ENCODE results near the gene CFAP97.

CFAP97 gene

DNA sequence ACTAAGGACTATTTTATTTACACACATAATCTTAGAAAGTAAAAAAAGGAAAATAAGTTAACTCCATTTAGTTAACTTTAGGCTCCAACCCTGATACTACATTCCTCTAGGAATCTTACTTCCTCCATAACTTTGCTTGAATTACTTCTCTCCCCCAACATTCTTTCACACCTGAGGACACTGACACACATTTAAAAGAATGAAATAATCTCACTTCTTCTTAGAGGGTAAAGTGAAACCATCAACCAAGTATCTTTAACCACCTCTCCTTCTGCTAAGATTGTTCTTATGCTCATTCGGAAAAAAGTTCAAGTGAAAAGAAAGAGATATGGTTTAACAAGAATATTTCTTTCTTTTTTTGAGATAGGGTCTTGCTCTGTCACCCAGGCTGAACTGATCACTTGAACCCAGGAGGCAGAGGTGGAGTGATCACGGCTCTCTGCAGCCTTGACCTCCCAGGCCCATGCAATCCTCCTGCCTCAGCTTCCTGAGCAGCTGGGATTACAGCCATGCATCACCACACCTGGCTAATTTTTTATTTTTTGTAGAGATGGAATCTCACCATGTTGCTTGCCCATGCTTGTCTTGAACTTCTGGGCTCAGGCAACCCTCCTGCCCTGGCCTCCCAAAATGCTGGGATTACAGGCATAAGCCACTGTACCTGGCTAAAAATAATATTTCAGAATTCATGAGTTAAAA, 32.3 kb downstream of the CFAP97 start:
- H3K27me3 ChIP-seq (ENCODE audit: insufficient read depth, low read length), result no peaks in the 10 kb centered on the region
- H3K79me2 ChIP-seq (ENCODE audit: control insufficient read depth, insufficient read depth, low read length, unreplicated experiment), result peaks cover 2% of the 10 kb centered on the region
- no peak overlapping the region for H3K27ac ChIP-seq (ENCODE audit: low read depth, low read length)
- peaks cover 16% of the 10 kb centered on the region for H3K36me3 ChIP-seq (ENCODE audit: insufficient read depth, low read length)
- H2AFZ ChIP-seq (ENCODE audit: low read length, unreplicated experiment), result no peak overlapping the region
- H3K4me1 ChIP-seq (ENCODE audit: control insufficient read depth, insufficient read depth, low read length, unreplicated experiment), result peaks cover 10% of the 10 kb centered on the region
- H3K4me3 ChIP-seq (ENCODE audit: low read depth, low read length), result no peak overlapping the region

GRCh38 chr4:185167234-185167633, 36.6 kb downstream of the CFAP97 start:
- Histone ChIP-seq H3K79me2 (ENCODE audit: control insufficient read depth, insufficient read depth, low read length, unreplicated experiment) (peaks cover 2% of the 10 kb centered on the region), H3K27ac (ENCODE audit: low read depth, low read length) (no peak overlapping the region), H3K36me3 (ENCODE audit: insufficient read depth, low read length) (peaks cover 8% of the 10 kb centered on the region; the same call in 1 of the 2 replicates), H3K4me3 (ENCODE audit: low read depth, low read length) (no peak overlapping the region), H2AFZ (ENCODE audit: low read length, unreplicated experiment) (no peak overlapping the region), H3K4me1 (ENCODE audit: control insufficient read depth, insufficient read depth, low read length, unreplicated experiment) (peaks cover 20% of the 10 kb centered on the region), H3K27me3 (ENCODE audit: insufficient read depth, low read length) (no peaks in the 10 kb centered on the region)

GRCh38 chr4:185165605-185166063, 38.2 kb downstream of the CFAP97 start:
- Histone ChIP-seq H3K4me3 (ENCODE audit: low read depth, low read length) (peak overlapping the region; percentile 15; the same call in 1 of the 2 replicates), H3K79me2 (ENCODE audit: control insufficient read depth, insufficient read depth, low read length, unreplicated experiment) (no peaks in the 10 kb centered on the region), H3K4me1 (ENCODE audit: control insufficient read depth, insufficient read depth, low read length, unreplicated experiment) (peaks cover 20% of the 10 kb centered on the region), H3K27me3 (ENCODE audit: insufficient read depth, low read length) (no peaks in the 10 kb centered on the region), H3K27ac (ENCODE audit: low read depth, low read length) (peak overlapping the region; percentile 18), H2AFZ (ENCODE audit: low read length, unreplicated experiment) (peak overlapping the region; percentile 5), H3K36me3 (ENCODE audit: insufficient read depth, low read length) (peaks cover 17% of the 10 kb centered on the region; the same call in 1 of the 2 replicates)

GRCh38 chr4:185151296-185151695, 52.5 kb downstream of the CFAP97 start:
- Histone ChIP-seq H3K4me3 (ENCODE audit: low read depth, low read length) (no peak overlapping the region), H3K27me3 (ENCODE audit: insufficient read depth, low read length) (no peaks in the 10 kb centered on the region), H3K27ac (ENCODE audit: low read depth, low read length) (no peak overlapping the region), H3K4me1 (ENCODE audit: control insufficient read depth, insufficient read depth, low read length, unreplicated experiment) (peaks cover 19% of the 10 kb centered on the region), H3K36me3 (ENCODE audit: insufficient read depth, low read length) (peaks cover 4% of the 10 kb centered on the region; the same call in 1 of the 2 replicates), H3K79me2 (ENCODE audit: control insufficient read depth, insufficient read depth, low read length, unreplicated experiment) (no peaks in the 10 kb centered on the region), H2AFZ (ENCODE audit: low read length, unreplicated experiment) (no peak overlapping the region)

DNA sequence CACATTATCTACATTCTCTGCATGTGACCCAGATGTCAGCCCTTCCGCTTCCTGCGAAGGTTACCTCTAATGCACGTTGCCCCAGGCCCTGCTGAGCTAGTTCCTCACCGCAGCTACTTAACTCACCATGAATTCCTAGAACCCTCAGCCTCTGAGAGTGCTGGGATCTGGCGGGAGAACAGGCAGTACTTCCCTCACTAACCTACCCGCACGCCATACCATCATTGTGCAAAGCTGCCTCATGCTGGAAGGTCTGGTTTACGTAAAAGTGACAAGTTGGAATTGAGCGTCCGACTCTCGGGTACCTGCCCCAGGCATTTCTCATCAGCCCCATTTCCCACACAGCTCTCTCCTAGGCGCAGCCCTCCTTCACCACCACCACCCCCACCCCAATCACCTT, 54.4 kb downstream of the CFAP97 start:
- H3K4me1 ChIP-seq (ENCODE audit: control insufficient read depth, insufficient read depth, low read length, unreplicated experiment), result peaks cover 19% of the 10 kb centered on the region
- H3K36me3 ChIP-seq (ENCODE audit: insufficient read depth, low read length), result peaks cover 4% of the 10 kb centered on the region; the same call in 1 of the 2 replicates
- H3K79me2 ChIP-seq (ENCODE audit: control insufficient read depth, insufficient read depth, low read length, unreplicated experiment), result no peaks in the 10 kb centered on the region
- H3K27me3 ChIP-seq (ENCODE audit: insufficient read depth, low read length), result no peaks in the 10 kb centered on the region
- no peak overlapping the region for H3K4me3 ChIP-seq (ENCODE audit: low read depth, low read length)
- no peak overlapping the region for H2AFZ ChIP-seq (ENCODE audit: low read length, unreplicated experiment)
- no peak overlapping the region for H3K27ac ChIP-seq (ENCODE audit: low read depth, low read length)

GRCh38 chr4:185145572-185145971, 58.2 kb downstream of the CFAP97 start:
- H3K27me3 ChIP-seq (ENCODE audit: insufficient read depth, low read length), result no peaks in the 10 kb centered on the region
- peaks cover 18% of the 10 kb centered on the region for H3K4me1 ChIP-seq (ENCODE audit: control insufficient read depth, insufficient read depth, low read length, unreplicated experiment)
- no peak overlapping the region for H3K4me3 ChIP-seq (ENCODE audit: low read depth, low read length)
- H3K27ac ChIP-seq (ENCODE audit: low read depth, low read length), result no peak overlapping the region
- H3K36me3 ChIP-seq (ENCODE audit: insufficient read depth, low read length), result no peaks in the 10 kb centered on the region
- no peak overlapping the region for H2AFZ ChIP-seq (ENCODE audit: low read length, unreplicated experiment)
- H3K79me2 ChIP-seq (ENCODE audit: control insufficient read depth, insufficient read depth, low read length, unreplicated experiment), result peaks cover 7% of the 10 kb centered on the region

DNA sequence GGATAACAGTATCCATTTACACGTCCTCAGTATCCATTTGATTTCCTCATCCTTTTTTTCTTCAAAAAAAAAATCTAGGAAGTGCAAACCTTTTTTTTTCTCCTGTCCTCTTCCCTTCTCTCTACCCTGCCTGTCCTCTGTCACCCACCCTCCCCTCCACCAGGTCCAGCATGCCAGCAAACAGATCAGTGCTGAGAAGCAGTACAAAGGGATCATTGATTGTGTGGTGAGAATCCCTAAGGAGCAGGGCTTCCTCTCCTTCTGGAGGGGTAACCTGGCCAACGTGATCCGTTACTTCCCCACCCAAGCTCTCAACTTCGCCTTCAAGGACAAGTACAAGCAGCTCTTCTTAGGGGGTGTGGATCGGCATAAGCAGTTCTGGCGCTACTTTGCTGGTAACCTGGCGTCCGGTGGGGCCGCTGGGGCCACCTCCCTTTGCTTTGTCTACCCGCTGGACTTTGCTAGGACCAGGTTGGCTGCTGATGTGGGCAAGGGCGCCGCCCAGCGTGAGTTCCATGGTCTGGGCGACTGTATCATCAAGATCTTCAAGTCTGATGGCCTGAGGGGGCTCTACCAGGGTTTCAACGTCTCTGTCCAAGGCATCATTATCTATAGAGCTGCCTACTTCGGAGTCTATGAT, 59.1 kb downstream of the CFAP97 start:
- Histone ChIP-seq H3K27me3 (ENCODE audit: insufficient read depth, low read length) (no peaks in the 10 kb centered on the region), H3K4me3 (ENCODE audit: low read depth, low read length) (0 out of 2 replicates have a peak overlapping the region, but pooled peaks have one; percentile 87), H3K4me1 (ENCODE audit: control insufficient read depth, insufficient read depth, low read length, unreplicated experiment) (peaks cover 18% of the 10 kb centered on the region), H3K27ac (ENCODE audit: low read depth, low read length) (no peak overlapping the region), H3K36me3 (ENCODE audit: insufficient read depth, low read length) (no peaks in the 10 kb centered on the region), H2AFZ (ENCODE audit: low read length, unreplicated experiment) (no peak overlapping the region), H3K79me2 (ENCODE audit: control insufficient read depth, insufficient read depth, low read length, unreplicated experiment) (peaks cover 7% of the 10 kb centered on the region)

DNA sequence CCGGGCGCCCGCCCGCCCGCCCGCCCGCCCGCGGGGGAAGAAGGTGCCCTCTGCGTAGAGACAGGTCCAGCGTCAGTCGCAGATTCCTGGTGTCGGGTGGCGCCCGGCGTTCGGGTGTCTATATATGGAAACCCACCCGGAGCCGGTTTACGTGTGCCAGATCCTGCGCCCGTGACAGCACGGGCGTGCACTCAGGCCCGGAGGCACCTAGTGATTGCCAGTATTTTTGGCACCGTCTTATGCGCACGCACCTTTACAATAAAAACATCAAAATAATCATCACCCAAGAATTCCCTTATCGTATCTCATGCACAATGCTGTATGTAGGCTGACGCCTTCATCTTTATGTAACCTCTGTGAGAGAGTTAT, 60.2 kb downstream of the CFAP97 start:
- Histone ChIP-seq H3K36me3 (ENCODE audit: insufficient read depth, low read length) (no peaks in the 10 kb centered on the region), H3K27me3 (ENCODE audit: insufficient read depth, low read length) (no peaks in the 10 kb centered on the region), H3K27ac (ENCODE audit: low read depth, low read length) (no peak overlapping the region), H3K4me3 (ENCODE audit: low read depth, low read length) (peak overlapping the region; percentile 87), H3K4me1 (ENCODE audit: control insufficient read depth, insufficient read depth, low read length, unreplicated experiment) (peaks cover 18% of the 10 kb centered on the region), H2AFZ (ENCODE audit: low read length, unreplicated experiment) (peak overlapping the region; percentile 86), H3K79me2 (ENCODE audit: control insufficient read depth, insufficient read depth, low read length, unreplicated experiment) (peaks cover 7% of the 10 kb centered on the region)

DNA sequence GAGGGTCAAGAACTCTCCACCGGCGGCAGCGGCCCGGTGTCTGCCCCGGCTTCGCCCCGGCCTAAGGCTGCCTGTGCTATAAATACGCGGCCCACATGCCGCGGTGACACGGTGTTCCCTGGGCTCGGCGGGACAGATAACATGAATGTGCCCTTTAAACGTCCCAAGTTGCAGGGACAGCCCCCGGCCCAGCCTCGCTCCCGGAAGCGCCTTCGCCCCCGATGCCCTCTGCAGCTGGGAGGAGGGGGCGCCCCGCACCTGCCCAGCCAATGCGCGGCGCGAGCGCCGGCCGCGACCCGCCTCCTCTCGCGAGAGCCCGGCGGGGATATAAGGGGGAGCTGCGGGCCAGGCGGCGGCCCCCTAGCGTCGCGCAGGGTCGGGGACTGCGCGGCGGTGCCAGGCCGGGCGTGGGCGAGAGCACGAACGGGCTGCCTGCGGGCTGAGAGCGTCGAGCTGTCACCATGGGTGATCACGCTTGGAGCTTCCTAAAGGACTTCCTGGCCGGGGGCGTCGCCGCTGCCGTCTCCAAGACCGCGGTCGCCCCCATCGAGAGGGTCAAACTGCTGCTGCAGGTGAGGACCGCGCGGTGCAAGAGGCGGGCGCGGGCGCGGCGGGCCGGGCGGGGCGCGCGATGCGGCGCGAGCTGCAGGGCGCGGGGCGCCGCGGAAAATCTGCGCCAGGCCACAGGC, 60.7 kb downstream of the CFAP97 start, which contains the start of gene SLC25A4:
Gene SLC25A4, plus strand, starts transcription at position 355 of the 689 bp plus-strand sequence. Its CDS starts 107 bp downstream, at position 462.
- H3K4me3 ChIP-seq (ENCODE audit: low read depth, low read length), result peak within 1 kb of the TSS; percentile 87
- H3K27ac ChIP-seq (ENCODE audit: low read depth, low read length), result no peak within 1 kb of the TSS
- H3K27me3 ChIP-seq (ENCODE audit: insufficient read depth, low read length), result no peaks in the 10 kb centered on the region
- peaks cover 18% of the 10 kb centered on the region for H3K4me1 ChIP-seq (ENCODE audit: control insufficient read depth, insufficient read depth, low read length, unreplicated experiment)
- no peaks in the 10 kb centered on the region for H3K36me3 ChIP-seq (ENCODE audit: insufficient read depth, low read length)
- peaks cover 7% of the 10 kb centered on the region for H3K79me2 ChIP-seq (ENCODE audit: control insufficient read depth, insufficient read depth, low read length, unreplicated experiment)
- peak within 1 kb of the TSS; percentile 92 for H2AFZ ChIP-seq (ENCODE audit: low read length, unreplicated experiment)

DNA sequence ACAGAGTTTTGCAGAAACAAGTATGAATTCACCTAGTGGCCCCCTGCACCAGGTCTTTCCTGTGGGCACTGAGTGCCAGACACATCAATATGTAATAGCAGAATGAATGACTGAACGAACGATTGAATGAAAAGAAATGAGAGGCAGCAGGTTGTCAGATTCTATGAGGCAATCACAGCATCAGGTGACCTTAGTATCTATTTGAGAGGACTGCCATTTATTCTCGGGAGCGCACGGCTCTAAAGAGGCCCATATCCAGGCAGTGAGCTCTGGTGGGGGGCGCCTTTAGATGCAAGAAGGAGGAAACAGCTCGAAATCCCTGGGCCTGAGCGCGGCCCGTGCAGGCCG, 61.3 kb downstream of the CFAP97 start:
- H3K4me1 ChIP-seq (ENCODE audit: control insufficient read depth, insufficient read depth, low read length, unreplicated experiment), result peaks cover 18% of the 10 kb centered on the region
- peaks cover 7% of the 10 kb centered on the region for H3K79me2 ChIP-seq (ENCODE audit: control insufficient read depth, insufficient read depth, low read length, unreplicated experiment)
- H2AFZ ChIP-seq (ENCODE audit: low read length, unreplicated experiment), result peak overlapping the region; percentile 92
- H3K27ac ChIP-seq (ENCODE audit: low read depth, low read length), result no peak overlapping the region
- H3K36me3 ChIP-seq (ENCODE audit: insufficient read depth, low read length), result no peaks in the 10 kb centered on the region
- peak overlapping the region; percentile 87 for H3K4me3 ChIP-seq (ENCODE audit: low read depth, low read length)
- no peaks in the 10 kb centered on the region for H3K27me3 ChIP-seq (ENCODE audit: insufficient read depth, low read length)
